ENCODE measurements around the gene LMO1. TPM values are rescaled to one million over a fixed set of nuclear protein-coding genes. Genes with fewer than 3 reads are reported as not detected.

Gene LMO1
- total and polyA plus RNA-seq, 10 of the 15 experiments (the other 5 are each of a cell fraction or from before 2014, with no cell fraction given): not detected

- CTCF ChIA-PET: interaction anchor here (0.7 to 1.0 kb wide), 3 partner anchors 13 to 287 kb away, joined by 3 read pairs; partner anchors contain the start of gene LMO1
- POLR2A ChIA-PET: no interaction called here
These were observed 12.8 kb upstream of the LMO1 start for GRCh38 chr11:8276528-8276927.

GRCh38 chr11:8273287-8273686, 9.6 kb upstream of the LMO1 start:
- DNase-seq (ENCODE audit: low read depth, low spot score): no peak
- peaks cover 3 to 7% of the 10 kb centered on the region in 2 experiments for H3K27me3 ChIP-seq (replicated peaks in 1 of 2; ENCODE audit: control insufficient read depth in 2 of 2, insufficient read depth in 2 of 2, low read length in 1 of 2)
- H3K36me3 ChIP-seq (ENCODE audit: control insufficient read depth in 2 of 2, insufficient read depth in 2 of 2, low read length in 1 of 2): no peaks in the 10 kb centered on the region
- no peak overlapping the region for H2AFZ ChIP-seq (ENCODE audit: control insufficient read depth, low read depth, low read length)
- no peak overlapping the region for H3K9ac ChIP-seq (ENCODE audit: control insufficient read depth, insufficient read depth, low read length)
- no peak for ATAC-seq
- H3K4me2 ChIP-seq (ENCODE audit: control insufficient read depth, insufficient read depth): no peak overlapping the region
- H4K20me1 ChIP-seq (ENCODE audit: control insufficient read depth, insufficient read depth): no peaks in the 10 kb centered on the region
- SMC1A ChIA-PET (ENCODE audit: uncharacterized antibody, unreplicated experiment): interaction anchor here (0.8 kb wide), 1 partner anchor 9 kb away, joined by 3 read pairs; the partner anchor contains the start of gene LMO1
- no TSS peak for BruUV-seq (replicated peaks)
- in situ Hi-C loops (cut with MboI) (no loop called here), intact Hi-C loops (cut with micrococcal nuclease; ENCODE audit: unreplicated experiment) (no loop called here)
- H3K4me1 ChIP-seq (ENCODE audit: control insufficient read depth, insufficient read depth, low read length): no peaks in the 10 kb centered on the region
- no peak for FAIRE-seq
- H3K9me3 ChIP-seq (replicated peaks; ENCODE audit: control insufficient read depth, insufficient read depth, low read length): no peaks in the 10 kb centered on the region
- H3K79me2 ChIP-seq (ENCODE audit: control insufficient read depth, insufficient read depth, low read length): no peaks in the 10 kb centered on the region
- H3K4me3 ChIP-seq: no peak overlapping the region
- POLR2A ChIA-PET: no interaction called here
- no peak overlapping the region for H3K27ac ChIP-seq (ENCODE audit: control insufficient read depth, insufficient read depth)
- RAD21 ChIA-PET (ENCODE audit: unreplicated experiment): no interaction called here
- CTCF ChIA-PET: interaction anchor here (1.1 to 2.4 kb wide), 3 partner anchors 10 to 294 kb away, joined by 3 to 15 read pairs (median 4); partner anchors contain the start of gene LMO1
- TF ChIP-seq SREBF2 (IDR thresholded peaks at IDR 0.05; ENCODE audit: low read length): no peak

More at GRCh38 chr11:8276528-8276927, 12.8 kb upstream of the LMO1 start:
- no TSS peak for BruUV-seq (replicated peaks)
- Histone ChIP-seq H3K4me3 (no peak overlapping the region), H3K36me3 (ENCODE audit: control insufficient read depth in 2 of 2, insufficient read depth in 2 of 2, low read length in 1 of 2) (no peaks in the 10 kb centered on the region), H2AFZ (ENCODE audit: control insufficient read depth, low read depth, low read length) (no peak overlapping the region), H3K4me1 (ENCODE audit: control insufficient read depth, insufficient read depth, low read length) (no peaks in the 10 kb centered on the region), H3K27me3 (replicated peaks in 1 of 2; ENCODE audit: control insufficient read depth in 2 of 2, insufficient read depth in 2 of 2, low read length in 1 of 2) (no peaks in the 10 kb centered on the region), H4K20me1 (ENCODE audit: control insufficient read depth, insufficient read depth) (no peaks in the 10 kb centered on the region), H3K9ac (ENCODE audit: control insufficient read depth, insufficient read depth, low read length) (no peak overlapping the region), H3K79me2 (ENCODE audit: control insufficient read depth, insufficient read depth, low read length) (no peaks in the 10 kb centered on the region), H3K9me3 (replicated peaks; ENCODE audit: control insufficient read depth, insufficient read depth, low read length) (no peaks in the 10 kb centered on the region), H3K27ac (ENCODE audit: control insufficient read depth, insufficient read depth) (no peak overlapping the region), H3K4me2 (ENCODE audit: control insufficient read depth, insufficient read depth) (no peak overlapping the region)
- DNase-seq (ENCODE audit: low read depth, low spot score) (no peak), FAIRE-seq (no peak), ATAC-seq (no peak)
- ChIA-PET RAD21 (ENCODE audit: unreplicated experiment) (no interaction called here), SMC1A (ENCODE audit: uncharacterized antibody, unreplicated experiment) (no interaction called here)
- in situ Hi-C loops (cut with MboI) (no loop called here), intact Hi-C loops (cut with micrococcal nuclease; ENCODE audit: unreplicated experiment) (no loop called here)
- no peak for TF ChIP-seq SMC3 (IDR thresholded peaks at IDR 0.05; ENCODE audit: borderline replicate concordance, low read length)
- TF ChIP-seq GATAD2B (conservative IDR thresholded peaks at IDR 0.05; ENCODE audit: low read depth): no peak
- TF ChIP-seq POLR2A (IDR thresholded peaks at IDR 0.05; ENCODE audit: low read depth, low read length): no peak
- no peak for TF ChIP-seq KLF5 (IDR thresholded peaks at IDR 0.05; ENCODE audit: partially characterized antibody)
- TF ChIP-seq MYB (IDR thresholded peaks at IDR 0.05; ENCODE audit: borderline replicate concordance, low read depth, low read length): no peak
- no peak for TF ChIP-seq ZNF207 (IDR thresholded peaks at IDR 0.05; ENCODE audit: borderline replicate concordance)
- no peak for TF ChIP-seq PAX8 (IDR thresholded peaks at IDR 0.05)
- no peak for TF ChIP-seq ESRRA (IDR thresholded peaks at IDR 0.05; ENCODE audit: low read length)
- 44% methylated on average over 4 of the region's 4 CpGs for WGBS (ENCODE audit: insufficient coverage, insufficient replicate concordance, low lambda C conversion rate, missing lambda C conversion rate)

Measured in GM12878 (cell line).